K562 (cell line): ENCODE results near the gene MRPL40. TPM values are rescaled to one million over a fixed set of nuclear protein-coding genes. Genes with fewer than 3 reads are reported as not detected.
A peak's percentile ranks its signal among the peaks of the same experiment; 100 is the strongest.

Experiments
- ARNT ChIP-seq, 2 experiments: fragments of 450-650 bp; IDR thresholded peaks; 2 replicates each; pipeline ENCODE4 v1.6.1; 2016; ENCODE audit warnings: mild to moderate bottlenecking in 1 of 2
- CBFA2T2 ChIP-seq: fragments of 450-650 bp; conservative IDR thresholded peaks from 2 replicates; pipeline ENCODE4 v1.6.1; 2017; ENCODE audit warnings: mild to moderate bottlenecking
- MYC ChIP-seq, 2 experiments: fragments of 250-450 bp in 1 of 2; sonication (Bioruptor Pico) in 1 of 2; IDR thresholded peaks; 2 replicates each; pipeline versions ENCODE4 v1.5.1 to v1.6.1; 2012 to 2021; ENCODE audit warnings: low read depth in 2 of 2, borderline replicate concordance in 1 of 2, improper control_type of control experiment in 1 of 2, low read length in 1 of 2, mild to moderate bottlenecking in 1 of 2, moderate library complexity in 1 of 2
- RBM15 ChIP-seq: fragments of 200-400 bp; formaldehyde crosslinking; IDR thresholded peaks from 2 replicates; pipeline ENCODE4 v1.6.1; 2018; ENCODE audit warnings: mild to moderate bottlenecking, low read length, moderate library complexity; ENCODE audit not compliant: insufficient read depth
- USF2 ChIP-seq: sonication (generic); formaldehyde crosslinking; IDR thresholded peaks from 2 replicates; pipeline ENCODE4 v1.5.0; 2020; ENCODE audit warnings: missing genetic modification reagents
- ZBTB49 ChIP-seq: sonication (generic); formaldehyde crosslinking; IDR thresholded peaks from 2 replicates; pipeline ENCODE4 v1.8.0; 2022; ENCODE audit warnings: missing genetic modification reagents, mild to moderate bottlenecking, borderline replicate concordance
- ZNF140 ChIP-seq: fragments of 250-450 bp; sonication (Bioruptor Pico); IDR thresholded peaks from 2 replicates; pipeline ENCODE4 v1.8.0; 2021; ENCODE audit warnings: moderate library complexity, mild to moderate bottlenecking, inconsistent platforms
- ZNF165 ChIP-seq: fragments of 250-450 bp; sonication (Bioruptor Pico); IDR thresholded peaks from 2 replicates; pipeline ENCODE4 v1.4.0; 2020; ENCODE audit warnings: borderline replicate concordance
- ZNF239 ChIP-seq: fragments of 250-450 bp; sonication (Bioruptor Pico); IDR thresholded peaks from 2 replicates; pipeline ENCODE4 v1.4.0; 2020; ENCODE audit warnings: mild to moderate bottlenecking
- polyA plus RNA-seq, 8 experiments: library from polyadenylated mRNA; depleted of rRNA in 4 of 8; stranded (reverse) in 5 of 8; unstranded in 3 of 8; fragments of >200 nt; fragmentation: Nextera tagmentation in 2 of 8; fragmentation: Illumina TruSeq in 1 of 8; extraction: Ambion mirVana in 2 of 8; extraction: Trizol in 1 of 8; gene quantifications; 2 replicates each; pipeline versions ENCODE4 v1.2.1 to v1.2.3, GENCODE V29; 2011 to 2014; ENCODE audit warnings: inconsistent platforms in 1 of 8, missing spikeins in 1 of 8
- total RNA-seq, 7 experiments: library from RNA; depleted of rRNA in 6 of 7; stranded (reverse); fragments of >200 nt in 6 of 7; fragmentation: Illumina TruSeq in 2 of 7; extraction: Trizol in 2 of 7; gene quantifications; 2 replicates each; pipeline versions ENCODE4 v1.2.1 to v1.2.3, GENCODE V29; 2011 to 2021; ENCODE audit warnings: low replicate concordance in 1 of 7
- TF ChIP-seq, protein P1 (sequence below): IDR thresholded peaks from 2 replicates; pipeline ENCODE4 v1.6.1; 2016; ENCODE audit warnings: missing genetic modification characterization, missing compliant biosample characterization
- TF ChIP-seq, protein P2 (sequence below), 2 experiments: fragments of 450-650 bp; IDR thresholded peaks; 2 replicates each; pipeline ENCODE4 v1.6.1; 2016; ENCODE audit warnings: mild to moderate bottlenecking in 2 of 2, borderline replicate concordance in 1 of 2, low read depth in 1 of 2, moderate library complexity in 1 of 2

Gene MRPL40
- total and polyA plus RNA-seq, 9 of the 15 experiments (the other 6 are each of a cell fraction or from before 2014, with no cell fraction given): 132 to 652 (median 208) TPM

GRCh38 chr22:19448076-19448607, 15.8 kb downstream of the MRPL40 start (continued):
- no peak for TF ChIP-seq MYC (IDR thresholded peaks at IDR 0.05; ENCODE audit: low read depth, low read length)
- TF ChIP-seq MYC (CRISPR knock-in tag; IDR thresholded peaks at IDR 0.05; ENCODE audit: borderline replicate concordance, low read depth): peak; percentile 89; the same call in 1 of the 2 replicates
- no peak for TF ChIP-seq ZNF239 (CRISPR knock-in tag)
- TF ChIP-seq ZNF140 (CRISPR knock-in tag): no peak
- no peak for TF ChIP-seq ZBTB49
- TF ChIP-seq, protein P1, sequence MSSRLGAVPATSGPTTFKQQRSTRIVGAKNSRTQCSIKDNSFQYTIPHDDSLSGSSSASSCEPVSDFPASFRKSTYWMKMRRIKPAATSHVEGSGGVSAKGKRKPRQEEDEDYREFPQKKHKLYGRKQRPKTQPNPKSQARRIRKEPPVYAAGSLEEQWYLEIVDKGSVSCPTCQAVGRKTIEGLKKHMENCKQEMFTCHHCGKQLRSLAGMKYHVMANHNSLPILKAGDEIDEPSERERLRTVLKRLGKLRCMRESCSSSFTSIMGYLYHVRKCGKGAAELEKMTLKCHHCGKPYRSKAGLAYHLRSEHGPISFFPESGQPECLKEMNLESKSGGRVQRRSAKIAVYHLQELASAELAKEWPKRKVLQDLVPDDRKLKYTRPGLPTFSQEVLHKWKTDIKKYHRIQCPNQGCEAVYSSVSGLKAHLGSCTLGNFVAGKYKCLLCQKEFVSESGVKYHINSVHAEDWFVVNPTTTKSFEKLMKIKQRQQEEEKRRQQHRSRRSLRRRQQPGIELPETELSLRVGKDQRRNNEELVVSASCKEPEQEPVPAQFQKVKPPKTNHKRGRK (tag): no peak
- TF ChIP-seq USF2: no peak
- no peak for TF ChIP-seq ARNT (IDR thresholded peaks at IDR 0.05)
- TF ChIP-seq RBM15: no peak
- TF ChIP-seq, protein P2, sequence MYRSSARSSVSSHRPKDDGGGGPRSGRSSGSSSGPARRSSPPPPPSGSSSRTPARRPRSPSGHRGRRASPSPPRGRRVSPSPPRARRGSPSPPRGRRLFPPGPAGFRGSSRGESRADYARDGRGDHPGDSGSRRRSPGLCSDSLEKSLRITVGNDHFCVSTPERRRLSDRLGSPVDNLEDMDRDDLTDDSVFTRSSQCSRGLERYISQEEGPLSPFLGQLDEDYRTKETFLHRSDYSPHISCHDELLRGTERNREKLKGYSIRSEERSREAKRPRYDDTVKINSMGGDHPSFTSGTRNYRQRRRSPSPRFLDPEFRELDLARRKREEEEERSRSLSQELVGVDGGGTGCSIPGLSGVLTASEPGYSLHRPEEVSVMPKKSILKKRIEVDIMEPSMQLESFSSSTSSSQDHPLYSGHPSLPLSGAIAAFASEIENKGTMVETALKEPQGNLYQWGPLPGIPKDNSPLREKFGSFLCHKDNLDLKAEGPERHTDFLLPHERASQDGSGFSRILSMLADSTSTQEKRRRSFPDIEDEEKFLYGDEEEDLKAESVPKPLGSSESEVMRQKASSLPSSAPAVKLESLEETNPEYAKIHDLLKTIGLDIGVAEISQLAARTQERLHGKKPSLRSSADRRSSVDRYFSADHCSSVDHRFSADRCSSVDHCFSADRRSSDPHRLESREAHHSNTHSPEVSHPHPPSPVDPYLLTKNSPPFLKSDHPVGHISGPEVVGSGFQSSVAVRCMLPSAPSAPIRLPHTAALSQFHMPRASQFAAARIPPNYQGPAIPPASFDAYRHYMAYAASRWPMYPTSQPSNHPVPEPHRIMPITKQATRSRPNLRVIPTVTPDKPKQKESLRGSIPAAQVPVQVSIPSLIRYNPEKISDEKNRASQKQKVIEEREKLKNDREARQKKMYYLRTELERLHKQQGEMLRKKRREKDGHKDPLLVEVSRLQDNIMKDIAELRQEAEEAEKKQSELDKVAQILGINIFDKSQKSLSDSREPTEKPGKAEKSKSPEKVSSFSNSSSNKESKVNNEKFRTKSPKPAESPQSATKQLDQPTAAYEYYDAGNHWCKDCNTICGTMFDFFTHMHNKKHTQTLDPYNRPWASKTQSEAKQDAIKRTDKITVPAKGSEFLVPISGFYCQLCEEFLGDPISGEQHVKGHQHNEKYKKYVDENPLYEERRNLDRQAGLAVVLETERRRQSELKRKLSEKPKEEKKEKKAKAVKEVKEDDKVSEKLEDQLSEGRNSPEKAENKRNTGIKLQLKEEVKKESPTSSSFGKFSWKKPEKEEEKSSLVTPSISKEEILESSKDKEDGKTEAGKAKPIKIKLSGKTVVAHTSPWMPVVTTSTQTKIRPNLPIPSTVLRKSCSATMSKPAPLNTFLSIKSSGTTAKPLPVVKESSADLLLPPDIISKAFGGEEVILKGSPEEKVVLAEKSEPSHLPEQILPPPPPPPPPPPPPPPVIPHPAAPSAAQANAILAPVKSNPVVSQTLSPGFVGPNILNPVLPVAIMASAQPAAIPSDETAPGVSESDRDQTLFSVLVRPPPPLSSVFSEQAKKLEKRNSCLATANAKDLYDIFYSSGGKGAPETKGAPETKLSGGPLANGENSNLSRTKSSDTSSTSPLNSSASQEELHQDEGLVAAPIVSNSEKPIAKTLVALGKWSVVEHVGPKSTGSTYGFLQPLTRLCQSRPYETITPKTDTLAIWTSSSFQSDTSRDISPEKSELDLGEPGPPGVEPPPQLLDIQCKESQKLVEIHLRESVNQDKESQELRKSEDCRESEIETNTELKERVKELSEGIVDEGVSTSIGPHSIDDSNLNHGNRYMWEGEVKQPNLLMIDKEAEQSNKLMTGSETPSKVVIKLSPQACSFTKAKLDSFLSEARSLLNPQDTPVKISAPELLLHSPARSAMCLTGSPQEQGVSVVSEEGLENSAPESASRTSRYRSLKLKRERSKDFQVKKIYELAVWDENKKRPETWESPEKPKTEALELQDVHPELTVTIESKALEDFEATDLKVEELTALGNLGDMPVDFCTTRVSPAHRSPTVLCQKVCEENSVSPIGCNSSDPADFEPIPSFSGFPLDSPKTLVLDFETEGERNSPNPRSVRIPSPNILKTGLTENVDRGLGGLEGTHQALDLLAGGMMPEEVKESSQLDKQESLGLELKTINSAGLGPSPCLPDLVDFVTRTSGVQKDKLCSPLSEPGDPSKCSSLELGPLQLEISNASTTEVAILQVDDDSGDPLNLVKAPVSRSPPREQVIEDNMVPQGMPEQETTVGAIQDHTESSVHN (IDR thresholded peaks at IDR 0.05; ENCODE audit: borderline replicate concordance in 1 of 2, low read depth in 1 of 2): no peak
- no peak for TF ChIP-seq CBFA2T2
- peak; percentile 84 for TF ChIP-seq ZNF165 (CRISPR knock-in tag)
